H1 (cell line): Measurements from ENCODE around the gene PLXNB3. TPM values are rescaled to one million over a fixed set of nuclear protein-coding genes. Genes with fewer than 3 reads are reported as not detected.

Experiments used
- CTCF ChIA-PET: fragments of 300-600 bp; sonication (Branson Sonifier 250); formaldehyde crosslinking; loops from one replicate; lab custom pipeline; 2021; ENCODE audit not compliant: partially characterized antibody; lab: Charles Lee
- POLR2A ChIA-PET: fragments of 300-600 bp; sonication (Branson Sonifier 250); formaldehyde crosslinking; loops from one replicate; lab custom pipeline; 2021; ENCODE audit warnings: inconsistent platforms; ENCODE audit not compliant: partially characterized antibody; lab: Charles Lee
- DNase-seq, 2 experiments: peaks; one replicate each; pipeline versions ENCODE4 v3.0.0 to v3.0.0-alpha.2; 2010 to 2022; ENCODE audit warnings: low spot score in 2 of 2, low read depth in 1 of 2, mixed read lengths in 1 of 2
- FAIRE-seq: peaks from 2 replicates; lab custom pipeline; 2011; peaks lifted over from hg19 to GRCh38; lab: Jason Lieb, UNC
- H2AFZ ChIP-seq: 2 replicates; pipeline ENCODE4 v1.8.1; 2012; ENCODE audit warnings: low read length, inconsistent platforms
- H2AK5ac ChIP-seq: 2 replicates; pipeline ENCODE4 v1.6.1; 2013; ENCODE audit warnings: low read depth, low read length
- H2BK120ac ChIP-seq: replicated peaks from 2 replicates; pipeline ENCODE3; 2013; ENCODE audit warnings: low read depth, low read length, inconsistent platforms
- H2BK12ac ChIP-seq: 2 replicates; pipeline ENCODE4 v1.6.1; 2013; ENCODE audit warnings: low read depth, low read length
- H2BK15ac ChIP-seq: 2 replicates; pipeline ENCODE4 v1.6.1; 2013; ENCODE audit warnings: low read length
- H2BK20ac ChIP-seq: 2 replicates; pipeline ENCODE4 v1.6.1; 2013; ENCODE audit warnings: low read length
- H2BK5ac ChIP-seq: 2 replicates; pipeline ENCODE4 v1.6.1; 2013; ENCODE audit warnings: low read depth, low read length
- H3K14ac ChIP-seq: 2 replicates; pipeline ENCODE4 v1.6.1; 2013; ENCODE audit warnings: inconsistent platforms; ENCODE audit not compliant: insufficient read length
- H3K18ac ChIP-seq: 2 replicates; pipeline ENCODE4 v1.6.1; 2013; ENCODE audit warnings: low read length; ENCODE audit errors: extremely low read depth
- H3K23ac ChIP-seq: 2 replicates; pipeline ENCODE4 v1.6.1; 2013; ENCODE audit warnings: inconsistent platforms; ENCODE audit not compliant: insufficient read length
- H3K23me2 ChIP-seq: 2 replicates; pipeline ENCODE4 v1.6.1; 2013; ENCODE audit warnings: low read depth, low read length
- H3K27ac ChIP-seq: 2 replicates; pipeline ENCODE4 v1.6.1; 2011; ENCODE audit warnings: low read depth, low read length, inconsistent platforms
- H3K27me3 ChIP-seq, 4 experiments: replicated peaks in 1 of 4; 1 replicate in 1 of 4; 2 replicates in 3 of 4; pipeline versions ENCODE4 v1.6.1 to v1.8.1; 2011 to 2013; ENCODE audit warnings: low read length in 3 of 4, mild to moderate bottlenecking in 3 of 4, inconsistent platforms in 2 of 4, mixed read lengths in 2 of 4, moderate library complexity in 1 of 4; ENCODE audit not compliant: control insufficient read depth in 3 of 4, insufficient read depth in 3 of 4; ENCODE audit errors: extremely low read depth in 1 of 4
- H3K36me3 ChIP-seq, 4 experiments: 2 replicates each; pipeline versions ENCODE4 v1.6.1 to v1.8.1; 2011 to 2013; ENCODE audit warnings: mild to moderate bottlenecking in 4 of 4, low read length in 3 of 4, moderate library complexity in 2 of 4, control low read depth in 1 of 4, inconsistent platforms in 1 of 4; ENCODE audit not compliant: insufficient read depth in 4 of 4, control insufficient read depth in 2 of 4
- H3K4ac ChIP-seq: replicated peaks from 2 replicates; pipeline ENCODE3; 2013; ENCODE audit warnings: low read length, low read depth, mixed read lengths, inconsistent platforms; ENCODE audit not compliant: insufficient read length
- H3K4me1 ChIP-seq, 4 experiments: replicated peaks in 1 of 4; 1 replicate in 1 of 4; 2 replicates in 3 of 4; pipeline versions ENCODE4 v1.6.1 to v1.8.1; 2011 to 2013; ENCODE audit warnings: low read length in 3 of 4, inconsistent platforms in 2 of 4, mixed read lengths in 1 of 4; ENCODE audit not compliant: insufficient read depth in 4 of 4, control insufficient read depth in 3 of 4
- H3K4me2 ChIP-seq, 2 experiments: 2 replicates each; pipeline versions ENCODE4 v1.6.1 to v1.8.1; 2011 to 2013; ENCODE audit warnings: low read depth in 2 of 2, low read length in 2 of 2, control low read depth in 1 of 2, inconsistent platforms in 1 of 2, mild to moderate bottlenecking in 1 of 2; ENCODE audit not compliant: insufficient read depth in 1 of 2
- H3K4me3 ChIP-seq, 4 experiments: fragments of 200-600, 300-600 bp in 1 of 4; sonication (generic), shearing (Covaris generic), sonication (Bioruptor Twin) in 1 of 4; 2 replicates each; pipeline versions ENCODE4 v1.5.1 to v1.8.1; 2011 to 2016; ENCODE audit warnings: low read length in 4 of 4, low read depth in 3 of 4, control low read depth in 2 of 4, inconsistent platforms in 2 of 4, mild to moderate bottlenecking in 2 of 4, mixed read lengths in 1 of 4, moderate library complexity in 1 of 4; ENCODE audit not compliant: insufficient read depth in 2 of 4; ENCODE audit errors: extremely low read depth in 1 of 4
- H3K56ac ChIP-seq: replicated peaks from 2 replicates; pipeline ENCODE3; 2013; ENCODE audit warnings: low read depth, mild to moderate bottlenecking, mixed read lengths, low read length, inconsistent platforms; ENCODE audit not compliant: insufficient read length
- H3K79me1 ChIP-seq: 2 replicates; pipeline ENCODE4 v1.6.1; 2013; ENCODE audit warnings: low read depth, low read length, control low read depth
- H3K79me2 ChIP-seq, 2 experiments: 2 replicates each; pipeline versions ENCODE4 v1.6.1 to v1.8.1; 2012 to 2013; ENCODE audit warnings: low read length in 2 of 2, mild to moderate bottlenecking in 2 of 2, inconsistent platforms in 1 of 2; ENCODE audit not compliant: insufficient read depth in 2 of 2, control insufficient read depth in 1 of 2
- H3K9ac ChIP-seq, 4 experiments: replicated peaks in 1 of 4; 1 replicate in 1 of 4; 2 replicates in 3 of 4; pipeline versions ENCODE4 v1.6.1 to v1.8.1; 2011 to 2013; ENCODE audit warnings: low read depth in 3 of 4, low read length in 3 of 4, control low read depth in 2 of 4, mild to moderate bottlenecking in 2 of 4, moderate library complexity in 2 of 4, inconsistent platforms in 1 of 4; ENCODE audit errors: extremely low read depth in 1 of 4
- H3K9me3 ChIP-seq, 2 experiments: 2 replicates each; pipeline versions ENCODE4 v1.6.1 to v1.8.1; 2012 to 2013; ENCODE audit warnings: mild to moderate bottlenecking in 2 of 2, moderate library complexity in 2 of 2, control low read depth in 1 of 2, inconsistent platforms in 1 of 2, low read depth in 1 of 2, low read length in 1 of 2, mixed read lengths in 1 of 2; ENCODE audit not compliant: insufficient read depth in 2 of 2
- H4K20me1 ChIP-seq, 2 experiments: replicated peaks in 1 of 2; 2 replicates each; pipeline versions ENCODE3 to v1.8.1; 2011 to 2013; ENCODE audit warnings: inconsistent platforms in 2 of 2, low read length in 2 of 2, mild to moderate bottlenecking in 1 of 2; ENCODE audit not compliant: insufficient read depth in 2 of 2, control insufficient read depth in 1 of 2
- H4K5ac ChIP-seq: 2 replicates; pipeline ENCODE4 v1.6.1; 2013; ENCODE audit warnings: low read length, low read depth, mixed read lengths, inconsistent platforms; ENCODE audit not compliant: insufficient read length
- H4K8ac ChIP-seq: 2 replicates; pipeline ENCODE4 v1.8.0; 2013; ENCODE audit warnings: mild to moderate bottlenecking, moderate library complexity, low read length, inconsistent platforms; ENCODE audit not compliant: insufficient read depth; ENCODE audit errors: extremely low read depth
- H4K91ac ChIP-seq: replicated peaks from 2 replicates; pipeline ENCODE3; 2013; ENCODE audit warnings: low read length, mixed read lengths, inconsistent platforms; ENCODE audit not compliant: insufficient read length
- CEBPB ChIP-seq: IDR thresholded peaks from 2 replicates; pipeline ENCODE4 v1.6.1; 2012; ENCODE audit warnings: low read depth, low read length
- KDM5A ChIP-seq: fragments of 200-600 bp; IDR thresholded peaks from 2 replicates; pipeline ENCODE4 v1.7.1; 2012; ENCODE audit warnings: mild to moderate bottlenecking, low read length, inconsistent platforms, mixed read lengths
- NANOG ChIP-seq: IDR thresholded peaks from 2 replicates; pipeline ENCODE4 v1.6.1; 2011; ENCODE audit warnings: low read length, low read depth, mild to moderate bottlenecking, inconsistent platforms; ENCODE audit not compliant: insufficient read depth, poor library complexity, severe bottlenecking
- WGBS, 2 experiments: shearing (Covaris generic) in 1 of 2; methylation state at CpG; one replicate each; pipeline versions ENCODE4 v1.1.6 to v1.1.7; 2013 to 2015; ENCODE audit warnings: low lambda C conversion rate in 2 of 2, mixed read lengths in 2 of 2, inconsistent platforms in 1 of 2, low coverage in 1 of 2, missing lambda C conversion rate in 1 of 2; ENCODE audit not compliant: insufficient replicate concordance in 2 of 2, insufficient coverage in 1 of 2, insufficient read length in 1 of 2; ENCODE audit errors: extremely low coverage in 1 of 2, missing lambda C conversion rate in 1 of 2; 5-methylcytosine and 5-hydroxymethylcytosine counted together
- polyA plus RNA-seq, 7 experiments: library from polyadenylated mRNA; depleted of rRNA in 3 of 7; stranded (reverse) in 5 of 7; unstranded in 2 of 7; fragments of >200 nt in 5 of 7; fragments of 200-250 nt in 2 of 7; gene quantifications; 1 replicate in 5 of 7; 2 replicates in 1 of 7; 4 replicates in 1 of 7; pipeline versions ENCODE4 v1.2.1 to v1.2.3, GENCODE V29; 2011 to 2013; ENCODE audit warnings: missing spikeins in 2 of 7, mixed read lengths in 2 of 7
- total RNA-seq: library from RNA; stranded (reverse); fragmentation: NEBNext Ultra II Directional; extraction: Animal tissue kit (Norgen Biotek cat#: 25700); gene quantifications from 2 replicates; pipeline ENCODE4 v1.2.1, GENCODE V29; 2021
- TF ChIP-seq, protein P1 (sequence below): IDR thresholded peaks from 2 replicates; pipeline ENCODE4 v1.6.1; 2011; ENCODE audit warnings: low read length, improper control_type of control experiment

PLXNB3 gene
- total and polyA plus RNA-seq, 2 of the 8 experiments (the other 6 are each of a cell fraction or from before 2014, with no cell fraction given), result 1.2 to 2.7 TPM

GRCh38 chrX:153731117-153731844 is 32.8 kb upstream of the PLXNB3 start:
- H2BK12ac ChIP-seq, result no peak overlapping the region
- peaks cover 0 to 3% of the 10 kb centered on the region in 2 experiments for H4K20me1 ChIP-seq
- CTCF ChIA-PET, result interaction anchor here (1.6 kb wide), 1 partner anchor 13 kb away, joined by 4 read pairs; no protein-coding TSS in a partner anchor
- H3K4me3 ChIP-seq, result no peak overlapping the region
- no peak overlapping the region for H2AK5ac ChIP-seq
- no peaks in the 10 kb centered on the region for H3K36me3 ChIP-seq
- H4K8ac ChIP-seq, result no peak overlapping the region
- no peaks in the 10 kb centered on the region for H3K79me2 ChIP-seq
- no peak overlapping the region for H3K27ac ChIP-seq
- no peak overlapping the region for H2BK5ac ChIP-seq
- no peak overlapping the region for H2AFZ ChIP-seq
- no peaks in the 10 kb centered on the region for H3K9me3 ChIP-seq
- no peak overlapping the region for H2BK20ac ChIP-seq
- TF ChIP-seq NANOG, result no peak
- 0 out of 2 replicates have a peak, but pooled peaks have one; percentile 31 for TF ChIP-seq CEBPB
- TF ChIP-seq, protein P1, sequence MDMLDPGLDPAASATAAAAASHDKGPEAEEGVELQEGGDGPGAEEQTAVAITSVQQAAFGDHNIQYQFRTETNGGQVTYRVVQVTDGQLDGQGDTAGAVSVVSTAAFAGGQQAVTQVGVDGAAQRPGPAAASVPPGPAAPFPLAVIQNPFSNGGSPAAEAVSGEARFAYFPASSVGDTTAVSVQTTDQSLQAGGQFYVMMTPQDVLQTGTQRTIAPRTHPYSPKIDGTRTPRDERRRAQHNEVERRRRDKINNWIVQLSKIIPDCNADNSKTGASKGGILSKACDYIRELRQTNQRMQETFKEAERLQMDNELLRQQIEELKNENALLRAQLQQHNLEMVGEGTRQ, result no peak
- no peak for TF ChIP-seq KDM5A
- no peak overlapping the region for H4K91ac ChIP-seq
- H3K18ac ChIP-seq, result no peak overlapping the region
- WGBS, 2 experiments, result 86% methylated on average over 5 of the region's 6 CpGs; no CpG with 5 or more reads in 1 of the 2 experiments
- peaks cover 4 to 13% (median 8%) of the 10 kb centered on the region in 4 experiments for H3K4me1 ChIP-seq
- H4K5ac ChIP-seq, result no peak overlapping the region
- H3K23me2 ChIP-seq, result no peaks in the 10 kb centered on the region
- H3K23ac ChIP-seq, result no peak overlapping the region
- H3K14ac ChIP-seq, result no peak overlapping the region
- no peak overlapping the region for H3K9ac ChIP-seq
- no peaks in the 10 kb centered on the region for H3K79me1 ChIP-seq
- H3K4ac ChIP-seq, result no peak overlapping the region
- H3K4me2 ChIP-seq, result no peak overlapping the region
- H2BK15ac ChIP-seq, result no peak overlapping the region
- H3K56ac ChIP-seq, result no peak overlapping the region
- DNase-seq (no peak), FAIRE-seq (no peak)
- no peaks in the 10 kb centered on the region for H3K27me3 ChIP-seq
- no peak overlapping the region for H2BK120ac ChIP-seq
- POLR2A ChIA-PET, result no interaction called here
